ENCODE measurements around the gene PLEKHA7. TPM values are rescaled to one million over a fixed set of nuclear protein-coding genes. Genes with fewer than 3 reads are reported as not detected.

PLEKHA7 gene
- total and polyA plus RNA-seq, 8 donors = 12.8 to 82.3 (median 46.6) TPM

- Histone ChIP-seq H3K27ac (no peak overlapping the region), H3K27me3 (no peaks in the 10 kb centered on the region), H3K4me1 (peaks cover 5 to 34% (median 8%) of the 10 kb centered on the region in 4 donors), H3K4me3 (no peak overlapping the region), H3K9me3 (no peaks in the 10 kb centered on the region), H3K36me3 (peaks cover 6 to 80% (median 68%) of the 10 kb centered on the region in 4 donors)
- intact Hi-C loops (cut with DNase I; ENCODE audit: low total_unique reads) = loop anchor here (10.0 kb wide), 1 partner anchor 261 kb away; no protein-coding TSS in a partner anchor
- TF ChIP-seq POLR2AphosphoS5 (IDR thresholded peaks at IDR 0.05) (no peak), POLR2A (IDR thresholded peaks at IDR 0.05) (no peak), EP300 (IDR thresholded peaks at IDR 0.05) (no peak)
- WGBS, 5 donors = 69 to 94% (median 85%) methylated on average over 3 of the region's 3 CpGs
- DNase-seq = no peak
Observed at GRCh38 chr11:16793511-16793910, 220.7 kb downstream of the PLEKHA7 start.

GRCh38 chr11:16793009-16793408, 221.2 kb downstream of the PLEKHA7 start:
- no peak for DNase-seq
- Histone ChIP-seq H3K4me3 (no peak overlapping the region), H3K4me1 (peaks cover 7 to 39% (median 11%) of the 10 kb centered on the region in 4 donors), H3K27ac (peak overlapping the region in 2 of 5 donors; percentile 73 to 79), H3K9me3 (no peaks in the 10 kb centered on the region), H3K36me3 (peaks cover 6 to 78% (median 68%) of the 10 kb centered on the region in 4 donors), H3K27me3 (no peaks in the 10 kb centered on the region)
- TF ChIP-seq, protein P1, sequence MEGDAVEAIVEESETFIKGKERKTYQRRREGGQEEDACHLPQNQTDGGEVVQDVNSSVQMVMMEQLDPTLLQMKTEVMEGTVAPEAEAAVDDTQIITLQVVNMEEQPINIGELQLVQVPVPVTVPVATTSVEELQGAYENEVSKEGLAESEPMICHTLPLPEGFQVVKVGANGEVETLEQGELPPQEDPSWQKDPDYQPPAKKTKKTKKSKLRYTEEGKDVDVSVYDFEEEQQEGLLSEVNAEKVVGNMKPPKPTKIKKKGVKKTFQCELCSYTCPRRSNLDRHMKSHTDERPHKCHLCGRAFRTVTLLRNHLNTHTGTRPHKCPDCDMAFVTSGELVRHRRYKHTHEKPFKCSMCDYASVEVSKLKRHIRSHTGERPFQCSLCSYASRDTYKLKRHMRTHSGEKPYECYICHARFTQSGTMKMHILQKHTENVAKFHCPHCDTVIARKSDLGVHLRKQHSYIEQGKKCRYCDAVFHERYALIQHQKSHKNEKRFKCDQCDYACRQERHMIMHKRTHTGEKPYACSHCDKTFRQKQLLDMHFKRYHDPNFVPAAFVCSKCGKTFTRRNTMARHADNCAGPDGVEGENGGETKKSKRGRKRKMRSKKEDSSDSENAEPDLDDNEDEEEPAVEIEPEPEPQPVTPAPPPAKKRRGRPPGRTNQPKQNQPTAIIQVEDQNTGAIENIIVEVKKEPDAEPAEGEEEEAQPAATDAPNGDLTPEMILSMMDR (IDR thresholded peaks at IDR 0.05) = no peak
- TF ChIP-seq POLR2A (IDR thresholded peaks at IDR 0.05) = no peak
- intact Hi-C loops (cut with DNase I; ENCODE audit: low total_unique reads) = loop anchor here (10.0 kb wide), 1 partner anchor 262 kb away; no protein-coding TSS in a partner anchor
- WGBS, 5 donors = 63 to 94% (median 92%) methylated on average over 2 to 3 of the region's 3 CpGs

GRCh38 chr11:16792426-16792825, 221.8 kb downstream of the PLEKHA7 start:
- no peaks in the 10 kb centered on the region for H3K9me3 ChIP-seq
- peak overlapping the region in 2 of 5 donors; percentile 73 to 79 for H3K27ac ChIP-seq
- no peak for TF ChIP-seq EP300 (IDR thresholded peaks at IDR 0.05)
- TF ChIP-seq POLR2A (IDR thresholded peaks at IDR 0.05) = no peak
- TF ChIP-seq POLR2AphosphoS5 (IDR thresholded peaks at IDR 0.05) = no peak
- TF ChIP-seq, protein P1 (IDR thresholded peaks at IDR 0.05) = no peak
- H3K36me3 ChIP-seq = peaks cover 6 to 72% (median 66%) of the 10 kb centered on the region in 4 donors
- no peak for DNase-seq
- intact Hi-C loops (cut with DNase I; ENCODE audit: low total_unique reads) = loop anchor here (10.0 kb wide), 1 partner anchor 262 kb away; no protein-coding TSS in a partner anchor
- no peaks in the 10 kb centered on the region for H3K27me3 ChIP-seq
- H3K4me3 ChIP-seq = no peak overlapping the region
- H3K4me1 ChIP-seq = peaks cover 7 to 43% (median 14%) of the 10 kb centered on the region in 4 donors

DNA sequence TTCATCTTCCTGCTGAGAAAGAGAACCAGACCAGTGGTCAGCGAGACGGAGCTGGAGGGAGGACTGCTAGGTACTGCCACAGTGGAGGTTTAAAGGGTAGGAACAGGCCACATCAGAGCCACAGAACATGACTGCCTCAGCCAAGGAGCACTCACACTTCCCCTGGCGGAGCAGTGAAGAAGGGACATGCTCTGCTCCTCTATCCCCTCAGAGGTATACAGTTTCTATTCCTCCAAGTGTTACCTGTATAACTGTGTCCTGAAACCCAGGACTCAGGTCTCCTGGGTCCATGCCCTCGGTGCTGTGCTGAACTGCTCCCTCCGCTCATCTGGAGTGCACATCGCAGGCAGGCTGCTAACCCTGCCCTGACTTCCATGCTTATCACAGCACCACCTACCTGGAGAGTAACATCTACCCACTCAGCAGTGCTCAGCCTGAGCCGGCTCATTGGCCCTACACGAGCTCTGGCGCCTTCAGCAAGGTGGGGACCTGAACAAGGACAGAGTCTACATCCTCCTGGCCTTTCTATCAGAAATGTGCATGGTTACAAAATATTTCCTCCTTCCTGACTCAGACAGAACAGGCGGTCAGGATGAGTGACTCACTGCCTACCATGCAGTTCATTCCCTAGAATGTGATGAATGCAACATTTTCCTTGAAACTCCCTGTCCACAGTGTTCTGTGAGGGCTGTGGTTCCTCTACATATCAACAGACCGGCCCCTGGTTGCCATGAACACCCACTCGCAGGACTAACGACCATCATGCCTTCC, 222.8 kb downstream of the PLEKHA7 start:
- peak overlapping the region; percentile 11 to 79 (median 66) for H3K27ac ChIP-seq

More for the DNA sequence above, 222.8 kb downstream of the PLEKHA7 start:
- intact Hi-C loops (cut with DNase I; ENCODE audit: low total_unique reads) = loop anchor here (10.0 kb wide), 1 partner anchor 263 kb away; no protein-coding TSS in a partner anchor
- TF ChIP-seq, protein P1 (IDR thresholded peaks at IDR 0.05) = no peak
- no peak for TF ChIP-seq EP300 (IDR thresholded peaks at IDR 0.05)
- peak in 2 of 3 donors; percentile 61 to 78 for TF ChIP-seq POLR2AphosphoS5 (IDR thresholded peaks at IDR 0.05)
- no peak for TF ChIP-seq POLR2A (IDR thresholded peaks at IDR 0.05)
- no peaks in the 10 kb centered on the region for H3K27me3 ChIP-seq
- WGBS, 5 donors = 62 to 78% (median 69%) methylated on average over 13 of the region's 13 CpGs
- H3K9me3 ChIP-seq = no peaks in the 10 kb centered on the region
- no peak overlapping the region for H3K4me3 ChIP-seq
- DNase-seq = no peak
- H3K4me1 ChIP-seq = peaks cover 7 to 53% (median 18%) of the 10 kb centered on the region in 4 donors
- peaks cover 6 to 63% (median 59%) of the 10 kb centered on the region in 4 donors for H3K36me3 ChIP-seq
